NB4 (cell line): ENCODE measurements around the gene CNTN4.

Experiments used
- CTCF ChIP-seq: IDR thresholded peaks from one replicate; pipeline ENCODE4 v1.5.1; 2012; ENCODE audit warnings: low read depth, low read length
- MYC ChIP-seq: IDR thresholded peaks from 2 replicates; pipeline ENCODE4 v1.6.1; 2011; ENCODE audit warnings: low read depth, low read length
- POLR2A ChIP-seq: IDR thresholded peaks from 2 replicates; pipeline ENCODE4 v1.6.1; 2011; ENCODE audit warnings: mild to moderate bottlenecking; ENCODE audit not compliant: insufficient read length; ENCODE audit errors: extremely low read depth

DNA sequence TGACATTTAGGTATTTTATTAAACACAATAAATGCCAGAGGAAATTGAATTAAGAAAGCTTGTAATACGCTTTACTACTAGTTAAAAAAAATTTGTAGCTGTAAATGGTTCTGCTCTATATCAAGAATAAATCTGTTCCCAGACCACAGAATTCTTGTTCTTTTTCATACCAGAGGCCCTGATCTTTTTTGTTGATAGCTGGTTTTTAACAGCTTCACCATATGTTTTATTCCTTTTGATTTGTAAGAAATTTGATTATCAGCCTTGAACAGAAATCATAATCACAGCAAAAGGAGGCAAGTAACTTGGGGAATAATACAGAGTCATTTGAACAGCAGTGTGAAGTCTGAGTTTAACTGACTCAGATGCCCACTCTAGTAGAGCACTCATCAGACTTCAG is 202.7 kb downstream of the CNTN4 start:
- no peak for TF ChIP-seq POLR2A
- no peak for TF ChIP-seq CTCF
- TF ChIP-seq MYC = no peak
